K562 (cell line): ENCODE results near the gene CD300E. TPM values are rescaled to one million over a fixed set of nuclear protein-coding genes. Genes with fewer than 3 reads are reported as not detected.

Experiments
- ATAC-seq: fragments of 200-7000 bp; cut with Tn5 transposase; 3 replicates; pipeline ENCODE4 v1.9.1; 2020; ENCODE audit warnings: moderate library complexity
- BruUV-seq: library from RNA; stranded (reverse); fragments of 400-500 nt; replicated peaks from 2 replicates; lab custom pipeline; 2021; lab: Mats Ljungman, UMichigan
- CTCF ChIA-PET: fragments of 300-600 bp; formaldehyde crosslinking; extraction: SDS; loops from one replicate; lab custom pipeline; 2021; ENCODE audit warnings: low intra/inter-chr PET ratio; lab: Yijun Ruan, JAX
- POLR2A ChIA-PET: fragments of 300-600, 350-650 bp; sonication (Branson Sonifier 250); formaldehyde crosslinking; extraction: SDS; loops from one replicate; lab custom pipeline; 2021; ENCODE audit warnings: antibody characterized with exemption, inconsistent platforms; lab: Yijun Ruan, JAX
- DNase-seq, 4 experiments: peaks; one replicate each; pipeline versions ENCODE4 v3.0.0 to v3.0.0-alpha.2; 2011 to 2018; ENCODE audit warnings: low spot score in 3 of 4, mixed read lengths in 3 of 4; ENCODE audit errors: extremely low read depth in 1 of 4
- FAIRE-seq: peaks from 2 replicates; lab custom pipeline; 2011; peaks lifted over from hg19 to GRCh38; lab: Jason Lieb, UNC
- H2AFZ ChIP-seq: 2 replicates; pipeline ENCODE4 v1.6.0; 2011; ENCODE audit warnings: low read depth, low read length, control low read depth, inconsistent platforms
- H3K27ac ChIP-seq: fragments of 200-600 bp; 3 replicates; pipeline ENCODE4 v1.8.0; 2011; ENCODE audit warnings: low read depth, mild to moderate bottlenecking, control low read depth, inconsistent platforms, low read length, moderate library complexity, mixed read lengths; ENCODE audit errors: extremely low read depth
- H3K27me3 ChIP-seq, 2 experiments: fragments of 300-600 bp in 1 of 2; 2 replicates in 1 of 2; 3 replicates in 1 of 2; pipeline versions ENCODE4 v1.6.0 to v1.8.0; 2011; ENCODE audit warnings: inconsistent platforms in 2 of 2, low read length in 2 of 2, mild to moderate bottlenecking in 1 of 2, mixed read lengths in 1 of 2, moderate library complexity in 1 of 2; ENCODE audit not compliant: control insufficient read depth in 2 of 2, insufficient read depth in 2 of 2
- H3K36me3 ChIP-seq: fragments of 300-600 bp; 3 replicates; pipeline ENCODE4 v1.8.0; 2011; ENCODE audit warnings: mild to moderate bottlenecking, low read length, inconsistent platforms; ENCODE audit not compliant: control insufficient read depth, insufficient read depth
- H3K4me1 ChIP-seq, 2 experiments: fragments of 200-600 bp in 1 of 2; replicated peaks in 1 of 2; 2 replicates in 1 of 2; 3 replicates in 1 of 2; pipeline versions ENCODE4 v1.5.1 to v1.8.0; 2011; ENCODE audit warnings: inconsistent platforms in 2 of 2, low read length in 2 of 2, mild to moderate bottlenecking in 1 of 2, mixed read lengths in 1 of 2, moderate library complexity in 1 of 2; ENCODE audit not compliant: control insufficient read depth in 2 of 2, insufficient read depth in 2 of 2
- H3K4me2 ChIP-seq: 2 replicates; pipeline ENCODE4 v1.6.1; 2011; ENCODE audit warnings: low read length, control low read depth, inconsistent platforms, mixed read lengths; ENCODE audit not compliant: insufficient read depth
- H3K4me3 ChIP-seq: fragments of 200-600 bp; sonication (generic), shearing (Covaris generic); 2 replicates; pipeline ENCODE4 v1.5.1; 2016; ENCODE audit warnings: control low read depth, inconsistent platforms
- H3K79me2 ChIP-seq: fragments of 200-600 bp; 3 replicates; pipeline ENCODE4 v1.8.0; 2011; ENCODE audit warnings: low read length, inconsistent platforms; ENCODE audit not compliant: control insufficient read depth, insufficient read depth
- H3K9ac ChIP-seq, 2 experiments: 2 replicates each; pipeline versions ENCODE4 v1.6.0 to v1.6.1; 2011; ENCODE audit warnings: low read depth in 2 of 2, low read length in 2 of 2, control low read depth in 1 of 2, inconsistent platforms in 1 of 2, mild to moderate bottlenecking in 1 of 2, mixed read lengths in 1 of 2; ENCODE audit not compliant: insufficient read depth in 1 of 2
- H3K9me1 ChIP-seq: one replicate; pipeline ENCODE4 v1.6.0; 2011; ENCODE audit warnings: inconsistent platforms, mild to moderate bottlenecking, low read length, moderate library complexity; ENCODE audit not compliant: control insufficient read depth, insufficient read depth
- H3K9me3 ChIP-seq: replicated peaks from 2 replicates; pipeline ENCODE4 v1.5.1; 2011; ENCODE audit warnings: low read depth, low read length, inconsistent platforms; ENCODE audit not compliant: control insufficient read depth, insufficient read depth
- H4K20me1 ChIP-seq: replicated peaks from 2 replicates; pipeline ENCODE4 v1.6.1; 2011; ENCODE audit warnings: low read length, inconsistent platforms, mixed read lengths; ENCODE audit not compliant: control insufficient read depth, insufficient read depth
- BMI1 ChIP-seq: fragments of 150-350 bp; IDR thresholded peaks from 2 replicates; pipeline ENCODE4 v1.6.1; 2014; ENCODE audit warnings: low read length
- CCAR2 ChIP-seq: fragments of 200-400 bp; formaldehyde crosslinking; IDR thresholded peaks from 2 replicates; pipeline ENCODE4 v1.6.1; 2017; ENCODE audit warnings: mild to moderate bottlenecking, low read depth, low read length
- CHD4 ChIP-seq: fragments of 200-600 bp; sonication (generic); IDR thresholded peaks from 3 replicates; pipeline ENCODE4 v1.6.1; 2012; ENCODE audit warnings: low read depth, mild to moderate bottlenecking, mixed read lengths, low read length, inconsistent platforms; ENCODE audit not compliant: insufficient read depth, insufficient replicate concordance, poor library complexity, severe bottlenecking
- POLR2B ChIP-seq: fragments of 450-650 bp; IDR thresholded peaks from 2 replicates; pipeline ENCODE4 v1.6.1; 2018; ENCODE audit warnings: low read depth; ENCODE audit not compliant: partially characterized antibody
- SMARCB1 ChIP-seq: IDR thresholded peaks from 2 replicates; pipeline ENCODE4 v1.6.1; 2011; ENCODE audit warnings: improper control_type of control experiment, low read depth; ENCODE audit not compliant: insufficient read length
- ZNF184 ChIP-seq: sonication (generic); formaldehyde crosslinking; IDR thresholded peaks from 2 replicates; pipeline ENCODE4 v1.5.0; 2020; ENCODE audit warnings: missing genetic modification reagents
- ZNF830 ChIP-seq: fragments of 250-450 bp; sonication (Bioruptor Pico); IDR thresholded peaks from 2 replicates; pipeline ENCODE4 v1.5.0; 2021; ENCODE audit warnings: mild to moderate bottlenecking
- ZSCAN29 ChIP-seq: fragments of 450-650 bp; IDR thresholded peaks from 2 replicates; pipeline ENCODE4 v1.6.1; 2017
- ZZZ3 ChIP-seq: fragments of 450-650 bp; IDR thresholded peaks from 2 replicates; pipeline ENCODE4 v1.6.1; 2016; ENCODE audit warnings: antibody characterized with exemption, mild to moderate bottlenecking, moderate library complexity
- WGBS: fragments of 100-300 bp; shearing (Covaris generic); methylation state at CpG from one replicate; pipeline ENCODE4 v1.1.6; 2016; ENCODE audit warnings: low coverage, mixed read lengths; ENCODE audit not compliant: insufficient coverage; ENCODE audit errors: missing lambda C conversion rate; 5-methylcytosine and 5-hydroxymethylcytosine counted together
- in situ Hi-C: fragments of 300-500 bp; cut with MboI; formaldehyde crosslinking; loops from 4 replicates; pipeline ENCODE4 v1.15.0; 2018; ENCODE audit warnings: inconsistent platforms, mixed read lengths
- intact Hi-C: fragments of 100-400 bp; cut with micrococcal nuclease; formaldehyde crosslinking; loops from 2 replicates; pipeline ENCODE4 v1.14.2; 2022
- polyA plus RNA-seq, 8 experiments: library from polyadenylated mRNA; depleted of rRNA in 4 of 8; stranded (reverse) in 5 of 8; unstranded in 3 of 8; fragments of >200 nt; fragmentation: Nextera tagmentation in 2 of 8; fragmentation: Illumina TruSeq in 1 of 8; extraction: Ambion mirVana in 2 of 8; extraction: Trizol in 1 of 8; gene quantifications; 2 replicates each; pipeline versions ENCODE4 v1.2.1 to v1.2.3, GENCODE V29; 2011 to 2014; ENCODE audit warnings: inconsistent platforms in 1 of 8, missing spikeins in 1 of 8
- total RNA-seq, 7 experiments: library from RNA; depleted of rRNA in 6 of 7; stranded (reverse); fragments of >200 nt in 6 of 7; fragmentation: Illumina TruSeq in 2 of 7; extraction: Trizol in 2 of 7; gene quantifications; 2 replicates each; pipeline versions ENCODE4 v1.2.1 to v1.2.3, GENCODE V29; 2011 to 2021; ENCODE audit warnings: low replicate concordance in 1 of 7
- TF ChIP-seq, protein P1 (sequence below): fragments of 250-450 bp; sonication (Bioruptor Pico); IDR thresholded peaks from 2 replicates; pipeline ENCODE4 v1.8.0; 2022; ENCODE audit warnings: moderate library complexity, mild to moderate bottlenecking, inconsistent platforms
- TF ChIP-seq, protein P2 (sequence below): fragments of 250-450 bp; sonication (Bioruptor Pico); IDR thresholded peaks from 2 replicates; pipeline ENCODE4 v1.4.0; 2020; ENCODE audit warnings: mild to moderate bottlenecking, moderate library complexity
- TF ChIP-seq, protein P3 (sequence below): sonication (generic); formaldehyde crosslinking; IDR thresholded peaks from 2 replicates; pipeline ENCODE4 v1.8.0; 2022; ENCODE audit warnings: mild to moderate bottlenecking, missing genetic modification reagents

CD300E gene
- total and polyA plus RNA-seq, 9 of the 15 experiments (the other 6 are each of a cell fraction or from before 2014, with no cell fraction given): not detected

DNA sequence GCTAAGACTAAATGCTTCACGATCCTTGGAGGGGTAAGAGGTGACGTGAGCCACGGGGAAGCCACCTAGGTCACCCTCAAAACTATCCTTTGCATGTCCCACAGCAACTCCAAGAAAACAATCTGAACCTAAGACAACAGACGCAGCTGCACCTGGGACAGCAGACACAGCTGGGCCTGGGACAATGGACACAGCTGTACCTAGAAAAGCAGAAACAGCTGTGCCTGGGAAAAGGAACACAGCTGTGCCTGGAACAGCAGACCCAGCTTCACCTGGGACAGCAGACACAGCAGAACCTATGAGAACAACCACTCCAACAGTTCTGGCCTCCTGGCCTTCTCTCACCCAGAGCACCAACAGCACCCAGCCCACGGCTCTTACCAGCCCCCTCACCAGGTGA, 19.8 kb downstream of the CD300E start:
- in situ Hi-C loops (no loop called here), intact Hi-C loops (loop anchor here (2.0 to 5.0 kb wide), 2 partner anchors 225 to 301 kb away; no protein-coding TSS in a partner anchor)
- POLR2A ChIA-PET: interaction anchor here (0.6 to 1.0 kb wide), 3 partner anchors 10 to 13 kb away, joined by 3 to 4 read pairs (median 3); no protein-coding TSS in a partner anchor

More for the DNA sequence above, 19.8 kb downstream of the CD300E start:
- BruUV-seq: no TSS peak
- FAIRE-seq: no peak
- H3K27ac ChIP-seq: no peak overlapping the region
- H3K9me3 ChIP-seq: no peaks in the 10 kb centered on the region
- WGBS: 0% methylated on average over 5 of the region's 5 CpGs
- no peak for DNase-seq
- H3K4me1 ChIP-seq: no peaks in the 10 kb centered on the region
- no peaks in the 10 kb centered on the region for H3K79me2 ChIP-seq
- no peaks in the 10 kb centered on the region for H3K36me3 ChIP-seq
- no peak overlapping the region for H3K9ac ChIP-seq
- no peak overlapping the region for H3K4me3 ChIP-seq
- no peak overlapping the region for H3K4me2 ChIP-seq
- TF ChIP-seq ZNF830 (CRISPR knock-in tag): no peak
- TF ChIP-seq, protein P1, sequence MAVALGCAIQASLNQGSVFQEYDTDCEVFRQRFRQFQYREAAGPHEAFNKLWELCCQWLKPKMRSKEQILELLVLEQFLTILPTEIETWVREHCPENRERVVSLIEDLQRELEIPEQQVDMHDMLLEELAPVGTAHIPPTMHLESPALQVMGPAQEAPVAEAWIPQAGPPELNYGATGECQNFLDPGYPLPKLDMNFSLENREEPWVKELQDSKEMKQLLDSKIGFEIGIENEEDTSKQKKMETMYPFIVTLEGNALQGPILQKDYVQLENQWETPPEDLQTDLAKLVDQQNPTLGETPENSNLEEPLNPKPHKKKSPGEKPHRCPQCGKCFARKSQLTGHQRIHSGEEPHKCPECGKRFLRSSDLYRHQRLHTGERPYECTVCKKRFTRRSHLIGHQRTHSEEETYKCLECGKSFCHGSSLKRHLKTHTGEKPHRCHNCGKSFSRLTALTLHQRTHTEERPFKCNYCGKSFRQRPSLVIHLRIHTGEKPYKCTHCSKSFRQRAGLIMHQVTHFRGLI (CRISPR knock-in tag): no peak
- TF ChIP-seq CCAR2: no peak
- no peak for TF ChIP-seq BMI1
- TF ChIP-seq, protein P2, sequence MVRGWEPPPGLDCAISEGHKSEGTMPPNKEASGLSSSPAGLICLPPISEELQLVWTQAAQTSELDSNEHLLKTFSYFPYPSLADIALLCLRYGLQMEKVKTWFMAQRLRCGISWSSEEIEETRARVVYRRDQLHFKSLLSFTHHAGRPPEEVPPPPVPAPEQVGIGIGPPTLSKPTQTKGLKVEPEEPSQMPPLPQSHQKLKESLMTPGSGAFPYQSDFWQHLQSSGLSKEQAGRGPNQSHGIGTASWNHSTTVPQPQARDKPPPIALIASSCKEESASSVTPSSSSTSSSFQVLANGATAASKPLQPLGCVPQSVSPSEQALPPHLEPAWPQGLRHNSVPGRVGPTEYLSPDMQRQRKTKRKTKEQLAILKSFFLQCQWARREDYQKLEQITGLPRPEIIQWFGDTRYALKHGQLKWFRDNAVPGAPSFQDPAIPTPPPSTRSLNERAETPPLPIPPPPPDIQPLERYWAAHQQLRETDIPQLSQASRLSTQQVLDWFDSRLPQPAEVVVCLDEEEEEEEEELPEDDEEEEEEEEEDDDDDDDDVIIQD (CRISPR knock-in tag): no peak
- TF ChIP-seq, protein P3, sequence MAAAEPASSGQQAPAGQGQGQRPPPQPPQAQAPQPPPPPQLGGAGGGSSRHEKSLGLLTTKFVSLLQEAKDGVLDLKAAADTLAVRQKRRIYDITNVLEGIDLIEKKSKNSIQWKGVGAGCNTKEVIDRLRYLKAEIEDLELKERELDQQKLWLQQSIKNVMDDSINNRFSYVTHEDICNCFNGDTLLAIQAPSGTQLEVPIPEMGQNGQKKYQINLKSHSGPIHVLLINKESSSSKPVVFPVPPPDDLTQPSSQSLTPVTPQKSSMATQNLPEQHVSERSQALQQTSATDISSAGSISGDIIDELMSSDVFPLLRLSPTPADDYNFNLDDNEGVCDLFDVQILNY (CRISPR knock-in tag): no peak
- TF ChIP-seq CHD4: no peak
- TF ChIP-seq ZSCAN29: no peak
- no peak for TF ChIP-seq ZNF184 (CRISPR knock-in tag)
- TF ChIP-seq ZZZ3: no peak
- no peak for TF ChIP-seq POLR2B
- no peak for TF ChIP-seq SMARCB1
- H2AFZ ChIP-seq: no peak overlapping the region
- no peak for ATAC-seq
- CTCF ChIA-PET: no interaction called here
- no peaks in the 10 kb centered on the region for H3K9me1 ChIP-seq
- peaks cover 3 to 60% of the 10 kb centered on the region in 2 experiments; a peak in 3 of 5 replicates for H3K27me3 ChIP-seq
- no peaks in the 10 kb centered on the region for H4K20me1 ChIP-seq
